CD8-positive, alpha-beta memory T cell (primary cell): ENCODE data around the gene HOXC6. TPM values are rescaled to one million over a fixed set of nuclear protein-coding genes. Genes with fewer than 3 reads are reported as not detected.

ENCODE experiments used
- CTCF ChIA-PET: fragments of 350-600 bp; sonication (Branson Sonifier 250); formaldehyde crosslinking; loops from one replicate; lab custom pipeline; 2021; ENCODE audit warnings: antibody characterized with exemption; lab: Charles Lee
- POLR2A ChIA-PET: fragments of 350-600 bp; sonication (Branson Sonifier 250); formaldehyde crosslinking; loops from one replicate; lab custom pipeline; 2021; ENCODE audit warnings: antibody characterized with exemption; lab: Charles Lee
- DNase-seq, 5 donors: peaks; one replicate each; pipeline versions ENCODE4 v3.0.0 to v3.0.0-alpha.2; 2020 to 2022; ENCODE audit warnings: mixed read lengths in 1 of 5
- H3K27ac ChIP-seq: one replicate; pipeline ENCODE4 v1.7.0; 2013; ENCODE audit warnings: low read depth, mild to moderate bottlenecking, low read length, moderate library complexity
- H3K27me3 ChIP-seq: 2 replicates; pipeline ENCODE4 v1.7.0; 2013; ENCODE audit warnings: low read length, mild to moderate bottlenecking; ENCODE audit not compliant: insufficient read depth, poor library complexity, severe bottlenecking
- H3K36me3 ChIP-seq: 2 replicates; pipeline ENCODE4 v1.7.0; 2013; ENCODE audit warnings: mild to moderate bottlenecking, low read length, moderate library complexity; ENCODE audit not compliant: insufficient read depth
- H3K4me1 ChIP-seq: 2 replicates; pipeline ENCODE4 v1.7.0; 2013; ENCODE audit warnings: mild to moderate bottlenecking, low read length, moderate library complexity; ENCODE audit not compliant: insufficient read depth
- H3K4me3 ChIP-seq: 2 replicates; pipeline ENCODE4 v1.7.0; 2013; ENCODE audit warnings: mild to moderate bottlenecking, low read length
- H3K9me3 ChIP-seq: 2 replicates; pipeline ENCODE4 v1.7.0; 2013; ENCODE audit warnings: mild to moderate bottlenecking, low read length
- H3K27ac Mint-ChIP-seq, 8 donors: one replicate each; pipeline ENCODE4 v1.8.0; 2020 to 2021; ENCODE audit warnings: mixed read lengths in 8 of 8, mild to moderate bottlenecking in 6 of 8, inconsistent platforms in 3 of 8, moderate library complexity in 3 of 8
- H3K27me3 Mint-ChIP-seq, 2 donors: one replicate each; pipeline ENCODE4 v1.8.0; 2020 to 2021; ENCODE audit warnings: mixed read lengths in 2 of 2, mild to moderate bottlenecking in 1 of 2, moderate library complexity in 1 of 2
- H3K36me3 Mint-ChIP-seq, 3 donors: one replicate each; pipeline ENCODE4 v1.8.0; 2020 to 2021; ENCODE audit warnings: mixed read lengths in 3 of 3, inconsistent platforms in 1 of 3, mild to moderate bottlenecking in 1 of 3
- H3K4me1 Mint-ChIP-seq, 3 donors: one replicate each; pipeline ENCODE4 v1.8.0; 2020 to 2021; ENCODE audit warnings: mixed read lengths in 3 of 3, inconsistent platforms in 1 of 3, mild to moderate bottlenecking in 1 of 3
- H3K4me3 Mint-ChIP-seq, 7 donors: one replicate each; pipeline ENCODE4 v1.8.0; 2020 to 2021; ENCODE audit warnings: mixed read lengths in 7 of 7, mild to moderate bottlenecking in 6 of 7, moderate library complexity in 4 of 7, inconsistent platforms in 2 of 7
- H3K9me3 Mint-ChIP-seq, 5 donors: one replicate each; pipeline ENCODE4 v1.8.0; 2020 to 2022; ENCODE audit warnings: mixed read lengths in 5 of 5, mild to moderate bottlenecking in 3 of 5, moderate library complexity in 2 of 5, inconsistent platforms in 1 of 5
- polyA plus RNA-seq: library from polyadenylated mRNA; unstranded; fragments of 300-500 nt; fragmentation: Illumina TruSeq; gene quantifications from one replicate; pipeline ENCODE4 v1.2.3, GENCODE V29; 2021
- total RNA-seq, 2 experiments: library from RNA; stranded (reverse); gene quantifications; one replicate each; pipeline ENCODE4 v1.2.3, GENCODE V29; 2021

Gene HOXC6
- total and polyA plus RNA-seq, 3 experiments from 2014 or later = not detected

DNA sequence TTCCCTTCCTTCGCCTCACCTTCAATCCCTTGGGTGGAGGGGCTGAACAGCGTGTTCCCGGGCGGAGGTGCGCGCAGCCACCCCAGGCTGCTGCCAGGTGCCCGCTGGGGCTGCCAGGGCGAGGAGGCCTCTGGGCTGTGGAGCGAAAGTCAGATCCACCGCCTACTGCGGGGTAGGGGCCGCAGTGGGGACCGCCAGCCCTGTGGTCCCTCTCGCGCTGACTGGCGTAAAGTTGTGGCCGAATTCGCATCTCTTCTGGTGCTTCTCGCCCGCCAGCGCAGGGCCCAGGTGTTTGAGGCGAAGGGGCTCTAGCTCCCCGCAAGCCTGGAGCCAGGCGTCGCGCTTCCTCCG, 18.5 kb downstream of the HOXC6 start:
- no peak for DNase-seq
- Histone ChIP-seq H3K9me3 (no peaks in the 10 kb centered on the region), H3K36me3 (no peaks in the 10 kb centered on the region), H3K4me3 (no peak overlapping the region), H3K4me1 (peaks cover 30% of the 10 kb centered on the region), H3K27ac (no peak overlapping the region), H3K27me3 (peaks cover 83% of the 10 kb centered on the region)
- ChIA-PET POLR2A (no interaction called here), CTCF (no interaction called here)
- peak overlapping the region in 6 of 7 donors; percentile 25 to 76 (median 64) for H3K4me3 Mint-ChIP-seq
- H3K9me3 Mint-ChIP-seq = peaks cover 0 to 2% (median 0%) of the 10 kb centered on the region in 5 donors
- peaks cover 0 to 4% (median 0%) of the 10 kb centered on the region in 3 donors for H3K36me3 Mint-ChIP-seq
- H3K27me3 Mint-ChIP-seq = peaks cover 78 to 97% of the 10 kb centered on the region in 2 donors
- H3K4me1 Mint-ChIP-seq = peaks cover 15 to 48% (median 31%) of the 10 kb centered on the region in 3 donors
- no peak overlapping the region for H3K27ac Mint-ChIP-seq

DNA sequence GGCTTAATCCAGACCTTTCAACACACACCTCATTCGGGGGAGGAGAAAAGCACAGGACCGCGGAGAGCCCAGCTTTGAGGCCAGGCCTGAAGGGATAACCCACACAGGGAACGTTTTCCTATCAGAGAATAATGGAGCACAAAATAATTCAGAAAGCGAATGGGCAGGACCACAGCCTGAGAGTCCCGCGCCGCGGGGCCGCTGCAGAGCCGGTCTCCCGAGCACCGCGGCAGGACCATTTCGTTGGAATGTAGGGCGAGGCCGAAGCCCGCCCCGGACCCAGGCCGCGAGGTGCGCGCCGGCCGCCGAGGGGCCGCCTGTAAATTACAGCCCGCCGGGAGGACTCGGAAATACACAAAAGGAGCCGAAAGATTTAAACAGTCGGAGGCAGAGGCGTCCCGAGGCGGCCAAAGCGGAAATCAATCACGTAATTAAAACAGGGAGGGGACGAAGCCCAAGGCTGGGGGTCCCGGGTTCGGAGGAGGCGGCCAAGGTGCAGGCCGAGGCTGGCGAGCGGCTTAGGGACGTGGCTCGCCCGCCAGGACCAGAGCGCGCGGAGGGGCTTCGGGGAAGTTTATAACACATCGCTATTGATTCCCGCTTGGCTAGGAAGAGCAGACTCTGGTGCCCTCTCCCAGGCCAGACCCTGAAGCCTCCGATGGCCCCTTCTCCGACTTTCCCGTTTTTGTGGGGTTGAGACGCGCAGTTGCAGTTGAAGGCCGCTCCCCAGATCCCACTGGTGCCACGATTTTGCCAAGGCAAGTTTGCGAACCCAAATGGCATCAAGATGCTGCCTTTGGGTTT, 19.1 kb downstream of the HOXC6 start:
- Histone ChIP-seq H3K4me3 (no peak overlapping the region), H3K36me3 (no peaks in the 10 kb centered on the region), H3K27ac (no peak overlapping the region), H3K4me1 (peaks cover 34% of the 10 kb centered on the region), H3K27me3 (peaks cover 86% of the 10 kb centered on the region), H3K9me3 (no peaks in the 10 kb centered on the region)
- peaks cover 0 to 6% (median 0%) of the 10 kb centered on the region in 3 donors for H3K36me3 Mint-ChIP-seq
- peak overlapping the region in 1 of 8 donors; percentile 22 for H3K27ac Mint-ChIP-seq
- ChIA-PET CTCF (interaction anchor here (1.2 kb wide), 1 partner anchor 154 kb away, joined by 3 read pairs; no protein-coding TSS in a partner anchor), POLR2A (no interaction called here)
- peak overlapping the region; percentile 25 to 76 (median 67) for H3K4me3 Mint-ChIP-seq
- peaks cover 0 to 2% (median 0%) of the 10 kb centered on the region in 5 donors for H3K9me3 Mint-ChIP-seq
- H3K27me3 Mint-ChIP-seq = peaks cover 79 to 99% of the 10 kb centered on the region in 2 donors
- DNase-seq = no peak
- H3K4me1 Mint-ChIP-seq = peaks cover 17 to 52% (median 34%) of the 10 kb centered on the region in 3 donors

DNA sequence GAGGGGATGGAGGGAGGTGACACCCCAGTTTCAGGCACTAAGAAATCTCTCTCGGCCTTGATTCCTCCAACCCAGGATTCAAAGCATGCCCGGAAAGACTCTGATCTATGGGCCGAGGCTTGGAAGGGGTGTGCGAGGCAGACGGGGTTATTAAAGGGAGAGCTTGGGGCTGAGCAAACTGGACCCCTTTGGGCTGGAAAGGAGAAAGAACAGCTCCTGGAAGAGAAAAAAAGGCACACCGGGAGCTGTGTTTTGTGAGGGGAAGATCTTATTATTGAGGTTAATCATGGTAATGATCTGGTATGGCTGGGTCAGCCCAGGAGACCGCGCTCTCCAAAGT, 19.7 kb downstream of the HOXC6 start:
- Mint-ChIP-seq H3K4me1 (peaks cover 20 to 58% (median 40%) of the 10 kb centered on the region in 3 donors), H3K9me3 (peaks cover 0 to 2% (median 0%) of the 10 kb centered on the region in 5 donors), H3K27me3 (peaks cover 78 to 99% of the 10 kb centered on the region in 2 donors), H3K36me3 (peaks cover 0 to 6% (median 0%) of the 10 kb centered on the region in 3 donors), H3K4me3 (peak overlapping the region in 2 of 7 donors; percentile 5 to 12), H3K27ac (no peak overlapping the region)
- H3K27me3 ChIP-seq = peaks cover 86% of the 10 kb centered on the region
- DNase-seq = no peak
- H3K4me1 ChIP-seq = peaks cover 40% of the 10 kb centered on the region
- no peaks in the 10 kb centered on the region for H3K9me3 ChIP-seq
- no peak overlapping the region for H3K27ac ChIP-seq
- ChIA-PET POLR2A (no interaction called here), CTCF (interaction anchor here (1.2 kb wide), 1 partner anchor 153 kb away, joined by 3 read pairs; no protein-coding TSS in a partner anchor)
- no peaks in the 10 kb centered on the region for H3K36me3 ChIP-seq
- H3K4me3 ChIP-seq = no peak overlapping the region

- no peak overlapping the region for H3K27ac ChIP-seq
- H3K27me3 Mint-ChIP-seq = peaks cover 73 to 95% of the 10 kb centered on the region in 2 donors
- H3K4me1 Mint-ChIP-seq = peaks cover 23 to 63% (median 43%) of the 10 kb centered on the region in 3 donors
- ChIA-PET CTCF (interaction anchor here (1.2 kb wide), 1 partner anchor 153 kb away, joined by 3 read pairs; no protein-coding TSS in a partner anchor), POLR2A (no interaction called here)
- H3K27ac Mint-ChIP-seq = no peak overlapping the region
- peak overlapping the region in 1 of 7 donors; percentile 9 for H3K4me3 Mint-ChIP-seq
- DNase-seq = no peak
- H3K4me3 ChIP-seq = no peak overlapping the region
- peaks cover 46% of the 10 kb centered on the region for H3K4me1 ChIP-seq
- no peaks in the 10 kb centered on the region for H3K9me3 ChIP-seq
- no peaks in the 10 kb centered on the region for H3K36me3 ChIP-seq
- H3K36me3 Mint-ChIP-seq = peaks cover 0 to 6% (median 0%) of the 10 kb centered on the region in 3 donors
- peaks cover 0 to 2% (median 0%) of the 10 kb centered on the region in 5 donors for H3K9me3 Mint-ChIP-seq
- H3K27me3 ChIP-seq = peaks cover 90% of the 10 kb centered on the region
Measured at GRCh38 chr12:54048406-54049093, 20.3 kb downstream of the HOXC6 start.

DNA sequence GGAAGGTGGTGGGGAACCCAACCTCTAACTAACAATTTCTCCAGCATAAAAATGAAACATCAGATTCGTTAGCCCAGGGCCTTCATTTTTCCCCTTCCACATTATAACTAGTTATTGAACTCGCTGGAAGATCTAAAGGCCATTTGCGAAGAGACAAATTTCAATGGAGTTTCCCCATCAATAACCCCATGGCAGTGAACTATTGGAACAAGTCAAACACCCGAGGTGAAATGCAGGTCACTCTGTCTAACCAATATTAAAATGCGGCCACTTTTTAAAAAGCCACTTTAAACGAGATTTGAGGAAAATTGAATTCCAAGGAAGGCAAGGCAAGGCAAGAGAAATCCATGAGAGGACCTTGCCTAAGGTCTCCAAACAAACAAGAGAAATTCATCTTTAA, 20.9 kb downstream of the HOXC6 start:
- peaks cover 27 to 62% (median 38%) of the 10 kb centered on the region in 3 donors for H3K4me1 Mint-ChIP-seq
- Histone ChIP-seq H3K9me3 (no peaks in the 10 kb centered on the region), H3K27ac (no peak overlapping the region), H3K4me3 (no peak overlapping the region), H3K27me3 (peaks cover 95% of the 10 kb centered on the region), H3K36me3 (no peaks in the 10 kb centered on the region), H3K4me1 (peaks cover 49% of the 10 kb centered on the region)
- DNase-seq = no peak
- H3K9me3 Mint-ChIP-seq = no peaks in the 10 kb centered on the region
- H3K4me3 Mint-ChIP-seq = no peak overlapping the region
- no peak overlapping the region for H3K27ac Mint-ChIP-seq
- POLR2A ChIA-PET = no interaction called here
- peaks cover 67 to 94% of the 10 kb centered on the region in 2 donors for H3K27me3 Mint-ChIP-seq
- CTCF ChIA-PET = no interaction called here
- H3K36me3 Mint-ChIP-seq = peaks cover 0 to 6% (median 0%) of the 10 kb centered on the region in 3 donors

DNA sequence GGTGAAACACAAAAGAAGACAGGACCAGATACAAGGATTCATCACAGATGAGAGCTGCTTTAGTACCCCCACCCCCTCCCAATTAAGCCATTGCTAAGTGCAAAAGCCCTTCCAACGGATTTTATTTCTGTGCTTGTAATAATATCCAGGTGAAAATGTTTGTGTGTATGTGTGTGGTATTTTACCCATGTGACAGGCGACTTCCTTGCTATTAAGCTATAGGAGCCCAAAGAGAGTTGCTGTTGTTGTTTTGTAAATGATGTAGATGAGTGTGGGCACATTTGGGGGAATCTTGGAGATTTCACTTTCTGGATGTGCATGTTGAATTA, 22.2 kb downstream of the HOXC6 start:
- CTCF ChIA-PET = interaction anchor here (1.0 to 1.3 kb wide), 2 partner anchors 151 to 154 kb away, joined by 3 read pairs; no protein-coding TSS in a partner anchor
- peak overlapping the region in 5 of 7 donors; percentile 29 to 61 (median 44) for H3K4me3 Mint-ChIP-seq
- H3K4me1 ChIP-seq = peaks cover 54% of the 10 kb centered on the region

DNA sequence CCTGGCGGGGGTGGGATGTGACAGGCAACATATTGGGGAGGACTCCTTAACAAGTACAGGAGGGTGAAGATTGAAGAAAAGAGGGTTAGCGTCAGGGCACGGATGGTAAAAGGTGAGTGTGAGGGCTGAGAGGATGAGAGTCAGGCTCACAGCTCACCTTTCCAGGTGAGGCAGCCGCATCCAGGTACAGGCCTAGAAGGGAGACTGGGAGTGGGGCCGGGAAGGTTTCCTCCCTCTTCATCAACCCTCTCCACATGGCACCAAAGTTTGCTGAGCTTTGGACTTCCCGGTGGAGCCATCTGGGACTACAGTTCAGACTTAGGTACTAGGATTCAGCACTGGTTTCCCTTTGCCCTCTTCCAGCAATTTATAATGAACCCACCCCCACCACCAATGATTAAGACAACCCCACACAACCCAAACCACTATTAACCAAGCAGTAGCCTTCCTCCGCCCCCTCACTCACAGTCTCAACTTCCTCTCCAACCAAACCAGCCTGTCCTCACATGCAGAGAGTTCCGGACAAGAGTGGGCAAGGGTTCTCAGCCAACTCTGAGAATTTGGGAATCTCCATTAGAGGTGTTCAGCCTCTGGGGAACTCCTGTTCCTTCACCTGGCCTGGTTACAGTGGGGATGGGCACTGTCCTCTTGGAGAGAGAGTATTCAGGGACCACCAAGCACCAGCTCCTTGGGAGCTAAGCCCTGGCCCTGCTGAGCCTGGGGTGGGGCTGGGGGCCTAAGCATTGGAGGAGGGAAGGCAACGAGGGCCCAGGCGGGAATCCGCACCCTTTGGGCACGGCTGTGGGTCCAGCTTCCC, 23.0 kb downstream of the HOXC6 start:
- Mint-ChIP-seq H3K27me3 (peaks cover 50 to 90% of the 10 kb centered on the region in 2 donors), H3K27ac (peak overlapping the region in 4 of 8 donors; percentile 28 to 47 (median 43)), H3K4me1 (peaks cover 32 to 67% (median 50%) of the 10 kb centered on the region in 3 donors), H3K4me3 (peak overlapping the region in 3 of 7 donors; percentile 5 to 44 (median 41)), H3K36me3 (peaks cover 0 to 9% (median 0%) of the 10 kb centered on the region in 3 donors), H3K9me3 (no peaks in the 10 kb centered on the region)
- ChIA-PET CTCF (interaction anchor here (1.0 to 1.3 kb wide), 2 partner anchors 150 to 153 kb away, joined by 3 read pairs; no protein-coding TSS in a partner anchor), POLR2A (no interaction called here)
- Histone ChIP-seq H3K36me3 (no peaks in the 10 kb centered on the region), H3K9me3 (no peaks in the 10 kb centered on the region), H3K4me3 (no peak overlapping the region), H3K27ac (no peak overlapping the region), H3K27me3 (peaks cover 76% of the 10 kb centered on the region), H3K4me1 (peaks cover 54% of the 10 kb centered on the region)
- no peak for DNase-seq

More for the DNA sequence above, 22.2 kb downstream of the HOXC6 start:
- H3K4me3 ChIP-seq = no peak overlapping the region
- H3K9me3 ChIP-seq = no peaks in the 10 kb centered on the region
- no peak for DNase-seq
- Mint-ChIP-seq H3K27me3 (peaks cover 58 to 91% of the 10 kb centered on the region in 2 donors), H3K27ac (peak overlapping the region in 2 of 8 donors; percentile 1 to 64), H3K36me3 (peaks cover 0 to 6% (median 0%) of the 10 kb centered on the region in 3 donors), H3K4me1 (peaks cover 32 to 67% (median 42%) of the 10 kb centered on the region in 3 donors), H3K9me3 (no peaks in the 10 kb centered on the region)
- H3K36me3 ChIP-seq = no peaks in the 10 kb centered on the region
- peaks cover 83% of the 10 kb centered on the region for H3K27me3 ChIP-seq
- no peak overlapping the region for H3K27ac ChIP-seq
- POLR2A ChIA-PET = no interaction called here
